Measurements from ENCODE around the gene TOP2B.

Gene TOP2B

DNA sequence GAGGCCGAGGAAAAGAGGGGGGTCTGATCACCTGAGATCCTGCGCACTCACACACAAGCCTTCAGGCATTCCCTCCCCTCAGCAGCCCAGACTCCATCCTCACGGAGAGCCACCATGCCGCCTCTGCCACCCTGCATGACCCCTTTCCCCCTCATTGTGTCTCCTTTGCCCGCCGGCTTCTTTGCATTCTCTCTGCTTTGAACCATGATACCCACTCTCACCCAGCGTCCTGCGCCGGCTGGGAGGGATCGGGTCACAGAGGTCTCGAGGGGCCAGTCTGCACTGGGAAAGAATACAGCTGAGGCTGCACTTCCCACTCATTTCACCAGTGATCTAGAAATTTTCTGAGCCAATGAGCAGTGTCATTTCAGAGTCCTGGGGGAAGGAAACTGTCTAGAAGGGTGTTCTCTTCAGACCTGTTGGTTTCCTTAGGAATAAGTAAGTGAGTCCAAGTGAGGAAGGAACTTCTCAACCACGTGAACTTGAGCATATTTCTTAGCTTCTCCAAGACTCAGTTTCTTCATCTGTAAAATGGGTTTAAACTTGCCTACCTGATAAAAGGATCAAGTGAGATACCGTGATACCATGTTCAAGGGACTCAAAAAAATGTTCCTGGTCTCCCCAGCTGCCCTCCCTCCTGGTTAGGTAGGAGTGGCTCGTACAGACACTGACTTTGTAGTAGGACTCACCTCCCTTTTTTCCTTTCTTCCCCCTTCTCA lies 96.7 kb downstream of the TOP2B start:
- Histone ChIP-seq H3K9me3 (ENCODE audit: low read length) (no peaks in the 10 kb centered on the region), H3K27me3 (ENCODE audit: insufficient read depth, low read length) (no peaks in the 10 kb centered on the region), H3K4me3 (ENCODE audit: low read length) (no peak overlapping the region), H2AFZ (ENCODE audit: low read depth, low read length) (no peak overlapping the region), H3K4me1 (ENCODE audit: insufficient read depth, low read length) (no peaks in the 10 kb centered on the region), H3K36me3 (ENCODE audit: insufficient read depth, low read length) (no peaks in the 10 kb centered on the region)

DNA sequence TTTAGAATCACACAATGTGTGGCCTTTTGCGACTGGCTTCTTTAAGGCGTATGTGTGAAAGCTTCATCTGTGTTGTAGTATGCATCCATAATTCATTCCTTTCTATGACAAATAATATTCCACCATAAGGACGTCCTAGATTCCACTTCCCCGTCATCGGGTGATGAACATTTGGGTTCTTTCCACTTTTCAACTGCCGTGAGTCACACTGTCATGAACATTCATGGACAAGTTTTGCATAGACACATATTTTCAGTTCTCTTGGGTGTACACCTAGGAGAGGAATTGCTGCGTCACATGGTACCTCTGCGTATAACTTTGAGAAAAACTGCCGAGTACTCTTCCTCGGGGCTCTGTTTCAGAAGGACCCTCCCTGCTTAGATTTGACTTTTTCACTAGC lies 97.3 kb downstream of the TOP2B start:
- H2AFZ ChIP-seq (ENCODE audit: low read depth, low read length), result no peak overlapping the region
- H3K4me1 ChIP-seq (ENCODE audit: insufficient read depth, low read length), result no peaks in the 10 kb centered on the region
- no peaks in the 10 kb centered on the region for H3K27me3 ChIP-seq (ENCODE audit: insufficient read depth, low read length)

DNA sequence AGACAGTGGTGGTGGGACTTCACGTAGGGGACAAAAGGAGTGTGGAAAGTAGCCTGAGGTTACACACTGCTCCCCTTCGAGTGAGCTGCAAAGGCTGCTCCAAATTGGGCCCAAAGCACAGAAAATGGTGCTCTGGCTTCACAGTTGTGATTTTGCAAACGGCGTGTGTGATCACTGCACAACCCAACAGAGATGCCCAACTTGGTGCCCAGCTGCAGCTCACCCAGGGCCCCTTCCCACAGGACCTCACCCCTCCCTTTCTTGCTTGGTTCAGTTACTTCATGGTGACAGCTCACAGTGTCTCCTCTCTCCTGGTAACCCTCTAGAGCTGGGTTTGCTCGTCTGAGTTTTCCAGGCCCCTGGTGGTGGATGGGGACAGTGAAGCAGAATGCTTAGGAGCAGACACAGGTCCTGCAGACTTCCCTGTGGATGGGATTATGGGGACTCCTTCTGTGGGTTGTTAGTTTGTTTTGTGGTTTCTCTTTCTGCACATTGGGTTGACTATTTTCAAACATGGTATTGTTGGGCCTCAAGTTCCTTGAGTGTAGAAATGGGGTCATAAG lies 98.3 kb downstream of the TOP2B start:
- Histone ChIP-seq H3K4me1 (ENCODE audit: insufficient read depth, low read length) (no peaks in the 10 kb centered on the region), H2AFZ (ENCODE audit: low read depth, low read length) (no peak overlapping the region), H3K36me3 (ENCODE audit: insufficient read depth, low read length) (no peaks in the 10 kb centered on the region), H3K27me3 (ENCODE audit: insufficient read depth, low read length) (no peaks in the 10 kb centered on the region), H3K9me3 (ENCODE audit: low read length) (no peaks in the 10 kb centered on the region), H3K4me3 (ENCODE audit: low read length) (no peak overlapping the region)

More for the DNA sequence above, 97.3 kb downstream of the TOP2B start:
- no peak overlapping the region for H3K4me3 ChIP-seq (ENCODE audit: low read length)
- no peaks in the 10 kb centered on the region for H3K36me3 ChIP-seq (ENCODE audit: insufficient read depth, low read length)
- H3K9me3 ChIP-seq (ENCODE audit: low read length), result no peaks in the 10 kb centered on the region

- no peaks in the 10 kb centered on the region for H3K36me3 ChIP-seq (ENCODE audit: insufficient read depth, low read length)
Measured at GRCh38 chr3:25565807-25566206, 98.9 kb downstream of the TOP2B start.

DNA sequence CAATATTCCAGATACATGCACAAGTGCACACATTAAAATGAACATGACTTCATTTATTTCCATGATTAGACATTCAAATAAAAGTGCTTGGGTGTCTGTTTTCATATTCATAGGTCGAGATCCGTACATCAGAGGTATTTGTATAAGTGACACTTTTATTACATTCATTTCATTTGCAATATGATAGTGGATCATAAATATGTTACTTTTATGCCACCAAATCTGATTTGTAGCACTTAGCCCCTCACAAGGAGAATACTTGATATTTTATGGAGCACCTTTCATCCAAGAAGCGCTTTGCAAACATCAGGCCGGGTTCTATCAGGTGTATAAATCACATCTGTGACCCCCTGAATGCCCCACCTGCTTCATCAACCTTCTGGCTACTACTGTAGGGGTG lies 100.6 kb downstream of the TOP2B start:
- no peaks in the 10 kb centered on the region for H3K27me3 ChIP-seq (ENCODE audit: insufficient read depth, low read length)
- H3K36me3 ChIP-seq (ENCODE audit: insufficient read depth, low read length), result no peaks in the 10 kb centered on the region
- H3K9me3 ChIP-seq (ENCODE audit: low read length), result no peaks in the 10 kb centered on the region
- no peaks in the 10 kb centered on the region for H3K4me1 ChIP-seq (ENCODE audit: insufficient read depth, low read length)
- H2AFZ ChIP-seq (ENCODE audit: low read depth, low read length), result no peak overlapping the region
- H3K4me3 ChIP-seq (ENCODE audit: low read length), result no peak overlapping the region

More at GRCh38 chr3:25565807-25566206, 98.9 kb downstream of the TOP2B start:
- Histone ChIP-seq H3K4me3 (ENCODE audit: low read length) (no peak overlapping the region), H3K9me3 (ENCODE audit: low read length) (no peaks in the 10 kb centered on the region), H3K4me1 (ENCODE audit: insufficient read depth, low read length) (no peaks in the 10 kb centered on the region), H2AFZ (ENCODE audit: low read depth, low read length) (no peak overlapping the region), H3K27me3 (ENCODE audit: insufficient read depth, low read length) (no peaks in the 10 kb centered on the region)

- no peaks in the 10 kb centered on the region for H3K36me3 ChIP-seq (ENCODE audit: insufficient read depth, low read length)
- H3K9me3 ChIP-seq (ENCODE audit: low read length), result no peaks in the 10 kb centered on the region
- no peak overlapping the region for H3K4me3 ChIP-seq (ENCODE audit: low read length)
- no peaks in the 10 kb centered on the region for H3K27me3 ChIP-seq (ENCODE audit: insufficient read depth, low read length)
- no peaks in the 10 kb centered on the region for H3K4me1 ChIP-seq (ENCODE audit: insufficient read depth, low read length)
- no peak overlapping the region for H2AFZ ChIP-seq (ENCODE audit: low read depth, low read length)
Measured at GRCh38 chr3:25563601-25564000, 101.1 kb downstream of the TOP2B start.

DNA sequence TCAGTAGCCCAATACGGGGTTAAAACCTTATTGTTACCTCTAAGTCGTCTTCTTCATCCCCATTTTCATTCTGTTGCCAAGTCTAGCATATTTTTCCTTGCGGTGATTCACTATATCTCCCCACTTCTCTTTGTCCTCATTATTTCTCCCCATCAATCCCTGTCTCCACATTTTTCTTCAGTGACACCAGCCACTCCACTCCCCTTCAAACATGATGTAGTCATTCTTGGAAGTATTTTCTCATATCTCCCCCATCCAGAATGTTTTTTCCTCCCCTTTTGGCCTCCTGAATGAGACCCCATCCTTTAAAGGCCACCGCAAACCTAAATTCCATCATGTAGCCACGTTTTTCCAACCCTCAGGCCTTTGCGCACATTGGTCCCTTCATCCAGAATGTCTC lies 105.9 kb downstream of the TOP2B start:
- Histone ChIP-seq H2AFZ (ENCODE audit: low read depth, low read length) (no peak overlapping the region), H3K27me3 (ENCODE audit: insufficient read depth, low read length) (no peaks in the 10 kb centered on the region), H3K4me3 (ENCODE audit: low read length) (no peak overlapping the region), H3K4me1 (ENCODE audit: insufficient read depth, low read length) (peaks cover 10% of the 10 kb centered on the region), H3K9me3 (ENCODE audit: low read length) (no peaks in the 10 kb centered on the region), H3K36me3 (ENCODE audit: insufficient read depth, low read length) (no peaks in the 10 kb centered on the region)

- H3K27me3 ChIP-seq (ENCODE audit: insufficient read depth, low read length), result no peaks in the 10 kb centered on the region
- H2AFZ ChIP-seq (ENCODE audit: low read depth, low read length), result no peak overlapping the region
- H3K36me3 ChIP-seq (ENCODE audit: insufficient read depth, low read length), result no peaks in the 10 kb centered on the region
- H3K9me3 ChIP-seq (ENCODE audit: low read length), result no peaks in the 10 kb centered on the region
- peaks cover 10% of the 10 kb centered on the region for H3K4me1 ChIP-seq (ENCODE audit: insufficient read depth, low read length)
- no peak overlapping the region for H3K4me3 ChIP-seq (ENCODE audit: low read length)
Measured at GRCh38 chr3:25558121-25558520, 106.6 kb downstream of the TOP2B start.

- Histone ChIP-seq H3K9me3 (ENCODE audit: low read length) (no peaks in the 10 kb centered on the region), H3K36me3 (ENCODE audit: insufficient read depth, low read length) (no peaks in the 10 kb centered on the region), H2AFZ (ENCODE audit: low read depth, low read length) (no peak overlapping the region), H3K4me3 (ENCODE audit: low read length) (no peak overlapping the region), H3K27me3 (ENCODE audit: insufficient read depth, low read length) (no peaks in the 10 kb centered on the region), H3K4me1 (ENCODE audit: insufficient read depth, low read length) (peaks cover 10% of the 10 kb centered on the region)
Measured at GRCh38 chr3:25557694-25558093, 107.0 kb downstream of the TOP2B start.

DNA sequence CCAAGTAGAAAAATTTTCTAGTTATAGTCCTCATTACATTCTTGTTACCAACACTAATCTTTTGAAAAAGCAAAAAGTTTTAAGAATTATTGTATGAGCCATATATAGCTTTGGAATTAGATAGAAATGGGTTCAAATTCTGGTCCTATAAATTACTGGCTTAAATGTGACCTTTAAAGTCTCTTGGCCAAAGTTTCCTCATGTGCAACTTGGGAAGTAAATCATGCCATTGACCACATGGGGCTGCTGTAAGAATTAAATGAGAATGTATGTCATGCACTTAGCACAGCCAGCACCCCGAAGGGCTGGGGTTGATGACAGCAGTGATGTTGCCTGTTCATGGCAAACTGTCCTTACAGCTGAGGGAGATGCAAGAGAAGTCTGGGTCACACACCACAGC lies 108.3 kb downstream of the TOP2B start:
- Histone ChIP-seq H3K4me1 (ENCODE audit: insufficient read depth, low read length) (peaks cover 10% of the 10 kb centered on the region), H3K36me3 (ENCODE audit: insufficient read depth, low read length) (no peaks in the 10 kb centered on the region), H3K9me3 (ENCODE audit: low read length) (no peaks in the 10 kb centered on the region), H2AFZ (ENCODE audit: low read depth, low read length) (no peak overlapping the region), H3K4me3 (ENCODE audit: low read length) (no peak overlapping the region), H3K27me3 (ENCODE audit: insufficient read depth, low read length) (no peaks in the 10 kb centered on the region)

DNA sequence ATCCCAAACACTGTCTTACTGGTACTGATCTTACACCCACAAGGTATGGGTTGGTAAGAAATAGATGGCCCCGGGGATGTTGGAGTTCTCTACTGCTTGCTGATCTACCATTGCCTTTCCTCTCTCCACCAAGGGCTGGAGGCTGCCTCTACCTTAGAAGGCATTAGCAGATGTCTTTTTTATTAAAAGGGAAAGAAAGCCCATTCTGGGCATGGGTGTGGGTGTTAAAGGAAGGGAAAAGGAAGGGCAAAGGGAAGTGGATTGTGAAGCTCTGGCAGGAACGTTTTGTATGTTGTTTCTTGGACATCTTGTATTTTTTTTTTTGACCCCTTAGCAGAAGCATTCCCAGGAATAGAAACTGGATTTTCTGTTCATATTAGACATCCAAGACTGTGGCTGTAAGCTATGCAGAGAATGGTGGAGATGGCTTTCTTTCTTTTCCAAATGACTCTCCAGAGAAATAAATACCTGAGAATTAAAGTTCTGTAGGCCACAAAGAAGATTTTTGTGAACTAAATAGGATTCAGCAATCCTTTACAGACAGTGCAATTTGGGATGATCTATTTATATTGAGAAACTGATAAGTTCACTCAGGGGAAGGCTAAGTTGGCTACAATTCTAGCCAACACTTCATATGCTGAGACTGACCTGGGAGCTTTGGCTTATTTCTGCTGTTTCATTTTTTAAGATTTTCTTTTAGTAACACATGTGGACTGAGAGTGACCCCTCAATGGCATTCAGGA lies 108.8 kb downstream of the TOP2B start:
- H3K4me3 ChIP-seq (ENCODE audit: low read length), result no peak overlapping the region
- H3K9me3 ChIP-seq (ENCODE audit: low read length), result no peaks in the 10 kb centered on the region
- H3K27me3 ChIP-seq (ENCODE audit: insufficient read depth, low read length), result no peaks in the 10 kb centered on the region
- no peak overlapping the region for H2AFZ ChIP-seq (ENCODE audit: low read depth, low read length)
- no peaks in the 10 kb centered on the region for H3K36me3 ChIP-seq (ENCODE audit: insufficient read depth, low read length)
- H3K4me1 ChIP-seq (ENCODE audit: insufficient read depth, low read length), result peaks cover 10% of the 10 kb centered on the region

- Histone ChIP-seq H2AFZ (ENCODE audit: low read depth, low read length) (no peak overlapping the region), H3K4me1 (ENCODE audit: insufficient read depth, low read length) (peaks cover 10% of the 10 kb centered on the region), H3K36me3 (ENCODE audit: insufficient read depth, low read length) (no peaks in the 10 kb centered on the region), H3K27me3 (ENCODE audit: insufficient read depth, low read length) (no peaks in the 10 kb centered on the region), H3K4me3 (ENCODE audit: low read length) (no peak overlapping the region), H3K9me3 (ENCODE audit: low read length) (no peaks in the 10 kb centered on the region)
Measured at GRCh38 chr3:25554376-25554775, 110.3 kb downstream of the TOP2B start.

DNA sequence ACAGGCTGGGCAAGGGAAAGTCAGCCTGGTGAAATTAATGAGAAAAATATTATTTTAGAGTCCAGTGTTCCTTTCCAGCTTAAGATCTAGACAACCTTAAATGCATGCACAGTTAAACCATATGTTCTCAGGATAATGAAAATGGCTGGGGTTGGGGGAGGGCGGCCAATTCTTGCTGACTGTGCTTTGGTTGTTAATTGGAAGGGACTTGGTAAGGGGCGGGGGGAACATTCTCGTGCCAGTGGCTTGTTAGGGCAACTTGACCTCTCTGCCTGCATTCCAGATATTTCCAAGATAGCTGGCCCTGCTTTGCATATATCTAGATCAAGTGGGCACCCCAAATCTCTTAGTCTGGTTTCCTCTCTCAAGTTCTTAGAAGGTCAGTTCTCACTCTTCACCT lies 112.5 kb downstream of the TOP2B start:
- no peaks in the 10 kb centered on the region for H3K27me3 ChIP-seq (ENCODE audit: insufficient read depth, low read length)
- H3K4me3 ChIP-seq (ENCODE audit: low read length), result no peak overlapping the region
- H3K36me3 ChIP-seq (ENCODE audit: insufficient read depth, low read length), result no peaks in the 10 kb centered on the region
- no peak overlapping the region for H2AFZ ChIP-seq (ENCODE audit: low read depth, low read length)
- no peaks in the 10 kb centered on the region for H3K9me3 ChIP-seq (ENCODE audit: low read length)
- peaks cover 4% of the 10 kb centered on the region for H3K4me1 ChIP-seq (ENCODE audit: insufficient read depth, low read length)

Measured in neuron (in vitro differentiated cells).